ENCODE measurements around the gene RAB5IF.

The RAB5IF gene

DNA sequence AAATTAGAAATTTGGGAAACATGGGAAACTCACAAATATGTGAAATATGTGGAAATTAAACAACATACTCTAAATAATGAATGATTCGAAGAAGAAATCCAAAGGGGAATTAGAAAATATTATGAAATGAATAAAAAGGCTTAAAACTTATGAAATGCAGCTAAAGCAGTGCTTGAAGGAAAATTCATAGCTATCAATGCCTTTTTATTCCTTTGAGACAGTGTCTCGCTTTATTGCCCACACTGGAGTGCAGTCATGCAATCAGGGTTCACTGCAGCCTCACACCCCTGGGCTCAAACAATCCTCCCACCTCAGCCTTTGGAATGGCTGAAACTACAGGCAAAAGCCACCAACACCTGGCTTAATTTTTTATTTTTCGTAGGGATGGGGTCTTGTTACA lies 40.1 kb upstream of the RAB5IF start:
- Histone ChIP-seq H3K36me3 (ENCODE audit: insufficient read depth, low read length) (no peaks in the 10 kb centered on the region), H3K4me2 (ENCODE audit: insufficient read depth, low read length) (no peak overlapping the region), H3K27ac (ENCODE audit: low read length) (no peak overlapping the region), H3K9me3 (ENCODE audit: insufficient read depth, low read length, severe bottlenecking) (peaks cover 2% of the 10 kb centered on the region), H3K79me2 (ENCODE audit: insufficient read depth, low read length) (no peaks in the 10 kb centered on the region), H4K20me1 (ENCODE audit: insufficient read depth, low read length) (no peaks in the 10 kb centered on the region), H3K4me1 (ENCODE audit: insufficient read depth, low read length) (no peaks in the 10 kb centered on the region), H3K9ac (ENCODE audit: low read depth, low read length) (no peak overlapping the region), H3K27me3 (ENCODE audit: insufficient read depth, low read length, poor library complexity) (no peaks in the 10 kb centered on the region), H3K4me3 (ENCODE audit: low read depth in 1 of 2, low read length in 2 of 2) (no peak overlapping the region), H2AFZ (ENCODE audit: low read depth, low read length) (no peak overlapping the region)
- DNase-seq: no peak
- TF ChIP-seq CTCF (IDR thresholded peaks at IDR 0.05; ENCODE audit: borderline replicate concordance, extremely low read depth, low read length, poor library complexity, severe bottlenecking): no peak
- no peak for TF ChIP-seq EZH2 (IDR thresholded peaks at IDR 0.05; ENCODE audit: borderline replicate concordance, low read depth, low read length, severe bottlenecking)
- no peak for ATAC-seq (ENCODE audit: insufficient read depth, low read depth)

GRCh38 chr20:36569847-36570429 lies 35.6 kb upstream of the RAB5IF start:
- Histone ChIP-seq H2AFZ (ENCODE audit: low read depth, low read length) (no peak overlapping the region), H3K27me3 (ENCODE audit: insufficient read depth, low read length, poor library complexity) (no peaks in the 10 kb centered on the region), H3K4me3 (ENCODE audit: low read depth in 1 of 2, low read length in 2 of 2) (no peak overlapping the region), H3K27ac (ENCODE audit: low read length) (no peak overlapping the region), H3K4me2 (ENCODE audit: insufficient read depth, low read length) (no peak overlapping the region), H3K36me3 (ENCODE audit: insufficient read depth, low read length) (no peaks in the 10 kb centered on the region; the same call in 1 of the 2 replicates), H3K79me2 (ENCODE audit: insufficient read depth, low read length) (peaks cover 15% of the 10 kb centered on the region), H4K20me1 (ENCODE audit: insufficient read depth, low read length) (peaks cover 2% of the 10 kb centered on the region), H3K9ac (ENCODE audit: low read depth, low read length) (no peak overlapping the region), H3K4me1 (ENCODE audit: insufficient read depth, low read length) (peaks cover 21% of the 10 kb centered on the region), H3K9me3 (ENCODE audit: insufficient read depth, low read length, severe bottlenecking) (peaks cover 2% of the 10 kb centered on the region)
- TF ChIP-seq CTCF (IDR thresholded peaks at IDR 0.05; ENCODE audit: borderline replicate concordance, extremely low read depth, low read length, poor library complexity, severe bottlenecking) (no peak), EZH2 (IDR thresholded peaks at IDR 0.05; ENCODE audit: borderline replicate concordance, low read depth, low read length, severe bottlenecking) (no peak)
- DNase-seq (no peak), ATAC-seq (ENCODE audit: insufficient read depth, low read depth) (no peak)

- Histone ChIP-seq H3K4me3 (ENCODE audit: low read depth in 1 of 2, low read length in 2 of 2) (0 out of 4 replicates have a peak overlapping the region, but pooled peaks of 1 of the 2 experiments have one; percentile 58), H2AFZ (ENCODE audit: low read depth, low read length) (peak overlapping the region; percentile 89), H3K27me3 (ENCODE audit: insufficient read depth, low read length, poor library complexity) (no peaks in the 10 kb centered on the region), H3K9ac (ENCODE audit: low read depth, low read length) (peak overlapping the region; percentile 56), H4K20me1 (ENCODE audit: insufficient read depth, low read length) (peaks cover 19% of the 10 kb centered on the region), H3K27ac (ENCODE audit: low read length) (peak overlapping the region; percentile 78; the same call in 1 of the 2 replicates), H3K79me2 (ENCODE audit: insufficient read depth, low read length) (peaks cover 34% of the 10 kb centered on the region), H3K36me3 (ENCODE audit: insufficient read depth, low read length) (peaks cover 14% of the 10 kb centered on the region), H3K4me2 (ENCODE audit: insufficient read depth, low read length) (peak overlapping the region; percentile 95), H3K4me1 (ENCODE audit: insufficient read depth, low read length) (peaks cover 37% of the 10 kb centered on the region), H3K9me3 (ENCODE audit: insufficient read depth, low read length, severe bottlenecking) (no peaks in the 10 kb centered on the region)
- DNase-seq: no peak
- no peak for ATAC-seq (ENCODE audit: insufficient read depth, low read depth)
- TF ChIP-seq EZH2 (IDR thresholded peaks at IDR 0.05; ENCODE audit: borderline replicate concordance, low read depth, low read length, severe bottlenecking): no peak
- no peak for TF ChIP-seq CTCF (IDR thresholded peaks at IDR 0.05; ENCODE audit: borderline replicate concordance, extremely low read depth, low read length, poor library complexity, severe bottlenecking)
These were observed 33.7 kb upstream of the RAB5IF start for GRCh38 chr20:36571564-36572504.
